ENCODE data around the gene TBC1D21. TPM values are rescaled to one million over a fixed set of nuclear protein-coding genes. Genes with fewer than 3 reads are reported as not detected.

Gene TBC1D21
- total RNA-seq, 6 experiments from 2014 or later, result not detected

DNA sequence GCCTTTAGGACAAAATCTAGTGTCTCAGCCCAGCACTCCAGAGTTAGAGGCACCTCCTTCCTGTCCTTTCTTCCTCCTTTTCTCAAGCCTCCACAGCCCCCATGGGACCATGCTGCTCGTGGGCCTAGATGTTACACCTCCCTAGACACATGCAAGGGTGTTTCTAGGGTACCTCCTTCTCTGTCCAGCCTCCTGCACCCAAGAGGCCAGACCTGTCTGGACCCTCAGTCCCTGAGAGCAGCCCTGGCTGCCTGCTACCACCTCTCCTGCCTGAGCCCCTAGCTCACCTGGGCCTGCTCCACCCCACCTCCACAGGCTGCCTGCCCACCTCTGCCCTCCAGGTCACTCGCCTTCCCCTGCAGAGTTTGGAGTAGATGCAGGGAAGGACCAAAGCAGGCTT is 58.1 kb downstream of the TBC1D21 start:
- ATAC-seq (no peak), DNase-seq (peak in 1 of 3 donors; percentile 20)
- Histone ChIP-seq H3K4me3 (no peak overlapping the region), H3K36me3 (no peaks in the 10 kb centered on the region), H3K27me3 (peaks cover 0 to 7% of the 10 kb centered on the region in 2 donors), H3K4me1 (no peaks in the 10 kb centered on the region), H3K9me3 (no peaks in the 10 kb centered on the region), H3K27ac (no peak overlapping the region)
- TF ChIP-seq, protein P1, sequence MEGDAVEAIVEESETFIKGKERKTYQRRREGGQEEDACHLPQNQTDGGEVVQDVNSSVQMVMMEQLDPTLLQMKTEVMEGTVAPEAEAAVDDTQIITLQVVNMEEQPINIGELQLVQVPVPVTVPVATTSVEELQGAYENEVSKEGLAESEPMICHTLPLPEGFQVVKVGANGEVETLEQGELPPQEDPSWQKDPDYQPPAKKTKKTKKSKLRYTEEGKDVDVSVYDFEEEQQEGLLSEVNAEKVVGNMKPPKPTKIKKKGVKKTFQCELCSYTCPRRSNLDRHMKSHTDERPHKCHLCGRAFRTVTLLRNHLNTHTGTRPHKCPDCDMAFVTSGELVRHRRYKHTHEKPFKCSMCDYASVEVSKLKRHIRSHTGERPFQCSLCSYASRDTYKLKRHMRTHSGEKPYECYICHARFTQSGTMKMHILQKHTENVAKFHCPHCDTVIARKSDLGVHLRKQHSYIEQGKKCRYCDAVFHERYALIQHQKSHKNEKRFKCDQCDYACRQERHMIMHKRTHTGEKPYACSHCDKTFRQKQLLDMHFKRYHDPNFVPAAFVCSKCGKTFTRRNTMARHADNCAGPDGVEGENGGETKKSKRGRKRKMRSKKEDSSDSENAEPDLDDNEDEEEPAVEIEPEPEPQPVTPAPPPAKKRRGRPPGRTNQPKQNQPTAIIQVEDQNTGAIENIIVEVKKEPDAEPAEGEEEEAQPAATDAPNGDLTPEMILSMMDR (IDR thresholded peaks at IDR 0.05), result no peak
- no peak for TF ChIP-seq POLR2A (IDR thresholded peaks at IDR 0.05)
- 18% methylated on average over 1 of the region's 2 CpGs for WGBS (ENCODE audit: insufficient coverage, low coverage, low lambda C conversion rate, missing lambda C conversion rate)
- intact Hi-C loops (cut with DNase I), result no loop called here

DNA sequence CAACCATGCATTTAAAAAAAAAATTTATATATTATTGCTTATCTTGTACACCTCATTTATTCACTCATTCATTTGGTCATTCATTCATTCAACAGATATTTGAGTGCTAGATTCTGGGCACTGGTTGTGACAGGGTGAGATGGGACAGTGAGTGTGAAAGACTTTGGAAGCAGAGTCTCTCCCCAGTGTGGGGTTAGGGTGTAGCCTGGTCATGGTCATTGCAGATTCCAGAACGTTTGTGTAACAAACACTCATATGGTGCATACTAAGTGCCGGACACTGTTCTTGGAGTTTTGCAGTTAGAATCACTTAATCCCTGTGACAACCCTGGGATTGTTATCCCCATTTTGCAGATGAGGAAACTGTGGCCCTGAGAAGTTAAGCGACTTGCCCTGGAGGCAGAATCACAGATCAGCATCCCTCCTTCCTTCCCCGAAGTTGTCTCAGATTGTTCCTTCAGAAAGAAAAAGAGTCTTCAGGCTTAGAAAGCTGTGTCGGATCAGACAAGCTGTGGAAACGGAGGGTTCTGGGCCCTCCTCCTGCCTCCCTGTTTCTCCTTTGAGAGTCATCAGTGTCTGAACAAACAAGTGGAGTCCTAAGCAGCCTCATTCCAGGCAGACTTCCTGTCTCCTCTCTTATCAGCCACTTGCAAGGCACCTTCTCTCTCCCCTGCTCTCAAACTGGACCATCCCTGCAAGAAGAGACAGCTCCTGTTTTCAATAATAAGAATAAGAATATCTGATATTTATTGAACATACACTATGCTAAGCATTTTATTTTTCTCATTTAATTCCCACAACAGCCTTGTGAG is 59.2 kb downstream of the TBC1D21 start:
- no peak overlapping the region for H3K27ac ChIP-seq
- intact Hi-C loops (cut with DNase I), result no loop called here
- no peak for DNase-seq
- no peaks in the 10 kb centered on the region for H3K9me3 ChIP-seq
- ATAC-seq, result no peak
- H3K4me1 ChIP-seq, result no peaks in the 10 kb centered on the region
- H3K4me3 ChIP-seq, result no peak overlapping the region
- WGBS (ENCODE audit: insufficient coverage, low coverage, low lambda C conversion rate, missing lambda C conversion rate), result 47% methylated on average over 3 of the region's 6 CpGs
- H3K27me3 ChIP-seq, result peaks cover 0 to 3% of the 10 kb centered on the region in 2 donors
- TF ChIP-seq POLR2A (IDR thresholded peaks at IDR 0.05), result no peak
- TF ChIP-seq, protein P1 (IDR thresholded peaks at IDR 0.05), result no peak
- no peaks in the 10 kb centered on the region for H3K36me3 ChIP-seq

DNA sequence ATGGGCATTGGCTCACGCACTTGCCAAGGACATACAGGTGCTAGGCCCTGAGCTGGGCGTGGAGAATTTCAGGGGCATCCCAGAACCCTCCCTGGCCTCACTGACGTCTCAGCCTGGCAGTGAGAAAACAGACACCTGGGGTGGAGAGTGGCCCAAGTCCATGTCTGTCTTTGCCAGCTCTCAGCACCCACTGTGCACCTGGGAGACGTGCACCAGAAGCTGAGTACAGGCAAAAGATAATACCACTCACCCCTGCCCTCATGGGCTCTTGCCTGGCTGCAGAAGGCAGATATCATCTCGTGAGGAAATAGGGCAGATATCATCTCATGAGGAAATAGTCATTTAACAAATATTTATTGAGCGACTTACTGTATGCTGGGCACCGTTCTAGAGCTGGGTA is 60.9 kb downstream of the TBC1D21 start:
- TF ChIP-seq, protein P1 (IDR thresholded peaks at IDR 0.05), result no peak
- no peak for TF ChIP-seq POLR2A (IDR thresholded peaks at IDR 0.05)
- Histone ChIP-seq H3K4me3 (no peak overlapping the region), H3K27ac (no peak overlapping the region), H3K9me3 (no peaks in the 10 kb centered on the region), H3K36me3 (no peaks in the 10 kb centered on the region), H3K27me3 (no peaks in the 10 kb centered on the region), H3K4me1 (no peaks in the 10 kb centered on the region)
- no peak for ATAC-seq
- intact Hi-C loops (cut with DNase I), result no loop called here
- peak in 1 of 3 donors; percentile 26 for DNase-seq
- WGBS (ENCODE audit: insufficient coverage, low coverage, low lambda C conversion rate, missing lambda C conversion rate), result 55% methylated on average over 4 of the region's 7 CpGs

DNA sequence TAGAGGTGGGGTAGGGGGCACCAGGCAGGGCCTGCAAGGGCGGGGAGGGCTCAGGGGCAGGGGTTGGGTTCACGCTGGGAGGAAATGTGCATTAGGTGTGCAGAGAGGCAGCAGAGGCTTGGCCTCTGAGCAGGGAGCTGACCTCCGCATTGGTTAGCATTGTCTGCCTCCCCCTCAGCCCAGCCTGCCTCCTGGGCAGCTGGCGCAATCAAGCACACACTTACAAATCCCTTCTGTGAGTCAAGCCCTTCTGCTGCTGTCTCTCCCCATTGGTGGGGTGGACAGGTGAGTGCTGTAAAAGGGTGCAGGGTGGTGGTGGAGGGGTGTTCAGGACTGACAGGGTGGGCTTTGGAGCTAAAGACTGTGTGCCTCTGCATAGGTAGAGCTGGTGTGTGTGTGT is 62.2 kb downstream of the TBC1D21 start:
- Histone ChIP-seq H3K4me1 (peaks cover 0 to 8% (median 0%) of the 10 kb centered on the region in 4 donors), H3K4me3 (no peak overlapping the region)
- no peak for ATAC-seq

More for the DNA sequence above, 62.2 kb downstream of the TBC1D21 start:
- H3K36me3 ChIP-seq, result no peaks in the 10 kb centered on the region
- H3K27ac ChIP-seq, result no peak overlapping the region
- intact Hi-C loops (cut with DNase I), result no loop called here
- no CpG with 5 or more reads among the region's 4 CpGs for WGBS (ENCODE audit: insufficient coverage, low coverage, low lambda C conversion rate, missing lambda C conversion rate)
- no peak for DNase-seq
- no peaks in the 10 kb centered on the region for H3K9me3 ChIP-seq
- TF ChIP-seq, protein P1 (IDR thresholded peaks at IDR 0.05), result no peak
- TF ChIP-seq POLR2A (IDR thresholded peaks at IDR 0.05), result no peak
- no peaks in the 10 kb centered on the region for H3K27me3 ChIP-seq

Data from right lobe of liver (tissue), 6 donors.